Measurements from ENCODE around the gene MRPL1. TPM values are rescaled to one million over a fixed set of nuclear protein-coding genes. Genes with fewer than 3 reads are reported as not detected.
"Not testable (repeated sequence)": the region's sequence is repeated elsewhere in the genome, so short reads cannot be mapped to it uniquely, and the experiment has no call there.

Gene MRPL1
- total RNA-seq, 2 donors from 2014 or later, result 32.8 to 41.9 TPM

DNA sequence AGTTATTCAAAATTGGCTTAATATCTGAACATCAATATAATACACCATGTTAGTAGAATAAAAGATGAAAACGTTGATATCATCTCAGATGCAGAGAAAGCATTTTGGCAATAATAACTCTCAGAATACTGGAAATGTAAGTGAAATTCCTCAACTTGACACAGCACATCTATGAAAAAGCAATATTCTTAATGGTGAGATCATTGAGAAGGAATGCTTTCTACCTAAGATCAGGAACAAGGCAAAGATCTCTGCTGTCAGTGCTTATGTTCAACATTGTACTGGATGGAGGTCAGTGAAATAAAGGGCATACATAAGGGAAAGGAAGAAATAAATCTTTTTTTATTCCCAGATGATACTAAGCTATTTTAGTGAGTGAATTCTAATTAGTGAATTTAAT is 40.6 kb downstream of the MRPL1 start:
- intact Hi-C loops (cut with DNase I), result no loop called here
- ATAC-seq (no peak), DNase-seq (no peak)

DNA sequence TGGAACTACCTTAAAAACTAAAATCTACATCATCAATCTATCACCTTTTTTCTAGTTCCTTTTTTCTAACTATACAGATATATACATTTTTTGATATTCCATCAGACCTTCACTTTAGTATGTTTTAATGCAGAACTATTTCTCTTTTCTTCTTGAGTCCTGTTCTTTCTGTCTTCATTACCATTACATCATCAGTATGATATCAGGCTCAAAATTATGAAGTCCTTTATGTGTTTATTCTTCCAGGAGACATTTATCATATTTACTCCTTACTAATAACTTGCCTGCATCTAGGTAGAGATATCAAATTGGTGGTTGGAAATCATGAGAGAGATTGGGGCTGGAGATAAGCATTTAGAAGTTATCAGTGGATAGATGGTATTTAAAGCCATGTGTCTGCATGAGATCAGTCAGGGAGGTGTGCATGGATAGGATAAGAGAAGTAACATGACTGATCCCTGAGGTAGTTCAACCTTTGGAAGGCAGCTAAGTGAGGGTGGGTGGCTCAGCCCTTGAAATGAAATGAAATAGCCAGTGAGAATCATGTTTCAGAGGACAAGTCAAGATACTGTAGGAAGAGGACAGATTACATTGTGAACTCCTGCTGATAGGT is 43.1 kb downstream of the MRPL1 start:
- DNase-seq (no peak), ATAC-seq (no peak)
- intact Hi-C loops (cut with DNase I), result no loop called here

- ATAC-seq, result no peak
- DNase-seq, result no peak
- intact Hi-C loops (cut with DNase I), result no loop called here
Measured at GRCh38 chr4:77910676-77911075, 48.0 kb downstream of the MRPL1 start.

DNA sequence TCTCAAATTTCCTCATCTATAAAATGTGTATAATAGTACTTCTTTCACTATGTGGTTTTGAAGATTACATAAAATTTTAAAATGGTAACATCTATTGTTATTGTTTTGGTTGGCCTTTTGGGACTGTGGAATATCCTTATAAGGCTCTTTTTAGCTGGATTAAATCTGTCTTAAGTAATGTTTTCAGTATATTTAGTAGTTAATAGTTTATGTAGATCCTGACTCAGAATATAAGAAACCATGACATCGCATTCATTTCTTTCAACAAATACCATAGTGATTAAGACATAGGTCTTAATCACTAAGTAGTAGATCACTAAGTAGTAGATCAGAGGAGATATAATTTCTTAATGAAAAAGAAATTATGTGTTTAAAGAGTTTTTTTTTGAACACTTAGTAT is 48.5 kb downstream of the MRPL1 start:
- no peak for ATAC-seq
- intact Hi-C loops (cut with DNase I), result no loop called here
- DNase-seq, result no peak

- DNase-seq (no peak), ATAC-seq (no peak)
- intact Hi-C loops (cut with DNase I), result no loop called here
Measured at GRCh38 chr4:77911842-77912450, 49.3 kb downstream of the MRPL1 start.

GRCh38 chr4:77913348-77913747 is 50.7 kb downstream of the MRPL1 start:
- ATAC-seq (no peak), DNase-seq (no peak)
- intact Hi-C loops (cut with DNase I), result no loop called here

- intact Hi-C loops (cut with DNase I), result no loop called here
- ATAC-seq (no peak), DNase-seq (no peak)
Measured at GRCh38 chr4:77917075-77917474, 54.4 kb downstream of the MRPL1 start.

DNA sequence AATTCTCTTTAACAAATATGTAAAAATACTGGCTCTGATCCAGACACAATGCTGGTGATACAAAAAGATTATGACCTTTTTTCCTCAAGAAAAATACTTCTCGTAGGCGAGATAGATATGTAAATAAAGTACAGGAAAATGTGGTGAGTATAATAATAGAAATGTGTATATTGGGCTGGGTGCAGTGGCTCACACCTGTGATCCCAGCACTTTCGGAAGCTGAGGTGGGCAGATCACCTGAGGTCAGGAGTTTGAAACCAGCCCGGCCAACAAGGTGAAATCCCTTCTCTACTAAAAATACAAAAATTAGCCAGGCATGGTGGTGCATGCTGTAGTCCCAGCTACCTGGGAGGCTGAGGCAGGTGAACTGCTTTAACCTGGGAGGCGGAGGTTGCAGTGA is 55.0 kb downstream of the MRPL1 start:
- intact Hi-C loops (cut with DNase I), result no loop called here
- ATAC-seq, result no peak
- no peak for DNase-seq

- no peak for ATAC-seq
- DNase-seq, result no peak
- intact Hi-C loops (cut with DNase I), result no loop called here
Measured at GRCh38 chr4:77920371-77920770, 57.7 kb downstream of the MRPL1 start.

GRCh38 chr4:77921701-77922100 is 59.1 kb downstream of the MRPL1 start:
- no peak for ATAC-seq
- intact Hi-C loops (cut with DNase I), result no loop called here

GRCh38 chr4:77922158-77923094 is 59.8 kb downstream of the MRPL1 start:
- no peak for ATAC-seq
- intact Hi-C loops (cut with DNase I), result no loop called here

More at GRCh38 chr4:77921701-77922100, 59.1 kb downstream of the MRPL1 start:
- no peak for DNase-seq

DNA sequence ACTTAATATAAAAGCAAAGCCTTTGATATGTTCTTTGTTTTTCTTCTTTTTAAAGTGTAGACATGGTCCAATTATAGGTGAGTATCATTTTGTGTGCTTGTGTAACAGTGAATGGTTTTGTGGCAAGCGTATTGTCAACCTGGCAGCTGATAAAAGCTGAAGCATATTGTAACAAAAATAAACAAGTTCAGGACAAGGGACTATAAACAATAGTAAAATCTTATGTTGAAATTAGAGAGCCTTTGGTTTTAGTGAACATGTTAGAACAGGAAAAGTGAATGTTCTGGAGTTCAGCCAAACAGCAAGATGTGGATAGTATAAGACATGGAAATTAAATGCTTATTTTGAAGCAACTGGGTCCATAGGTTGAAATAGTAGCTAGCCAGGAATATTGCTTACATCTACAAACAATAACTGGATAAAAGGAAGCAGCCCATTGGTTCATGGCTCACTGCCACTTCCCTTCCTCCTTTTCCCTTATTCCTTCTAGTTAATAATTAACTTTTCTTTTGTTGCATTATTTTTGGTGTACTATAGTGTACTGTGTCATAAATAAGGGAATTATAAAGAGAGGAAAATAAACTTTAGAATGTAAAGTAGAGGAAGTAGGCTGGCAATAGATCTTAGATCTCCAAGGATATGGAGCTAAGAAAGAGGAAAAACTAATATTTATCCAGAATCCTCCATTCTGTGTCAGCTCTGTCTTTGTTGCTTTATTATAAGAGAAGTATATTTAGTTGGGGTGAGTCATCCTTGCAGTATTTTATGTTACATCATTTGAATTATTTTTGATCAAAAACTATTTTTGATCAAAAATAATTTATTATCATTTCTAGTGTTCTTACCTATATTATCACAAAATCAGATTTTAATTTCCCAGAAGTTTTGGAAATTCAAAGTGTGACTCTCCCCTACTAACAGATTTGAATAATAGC is 65.6 kb downstream of the MRPL1 start:
- intact Hi-C loops (cut with DNase I), result no loop called here
- no peak for ATAC-seq
- DNase-seq, result no peak

More at GRCh38 chr4:77922158-77923094, 59.8 kb downstream of the MRPL1 start:
- no peak for DNase-seq

DNA sequence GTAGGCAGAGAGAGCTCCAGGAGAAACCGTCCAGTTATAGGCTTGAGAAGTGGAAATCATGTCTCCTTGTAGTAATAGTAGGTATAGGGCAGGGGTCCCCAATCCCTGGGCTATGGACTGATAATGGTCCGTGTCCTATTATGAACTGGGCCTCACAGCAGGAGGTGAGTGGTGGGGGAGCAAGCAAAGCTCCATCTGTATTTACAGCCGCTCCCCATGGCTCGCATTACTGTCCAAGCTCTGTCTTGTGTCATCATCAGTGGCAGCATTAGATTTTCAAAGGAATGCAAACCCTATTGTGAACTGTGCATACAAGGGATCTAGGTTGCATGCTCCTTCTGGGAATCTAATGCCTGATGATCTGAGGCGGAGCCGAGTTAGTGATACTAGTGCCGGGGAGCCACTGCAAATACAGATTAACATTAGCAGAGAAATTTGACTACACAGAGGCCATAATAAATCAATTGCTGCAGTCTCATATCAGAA is 67.6 kb downstream of the MRPL1 start:
- ATAC-seq (no peak), DNase-seq (no peak)
- intact Hi-C loops (cut with DNase I), result no loop called here

DNA sequence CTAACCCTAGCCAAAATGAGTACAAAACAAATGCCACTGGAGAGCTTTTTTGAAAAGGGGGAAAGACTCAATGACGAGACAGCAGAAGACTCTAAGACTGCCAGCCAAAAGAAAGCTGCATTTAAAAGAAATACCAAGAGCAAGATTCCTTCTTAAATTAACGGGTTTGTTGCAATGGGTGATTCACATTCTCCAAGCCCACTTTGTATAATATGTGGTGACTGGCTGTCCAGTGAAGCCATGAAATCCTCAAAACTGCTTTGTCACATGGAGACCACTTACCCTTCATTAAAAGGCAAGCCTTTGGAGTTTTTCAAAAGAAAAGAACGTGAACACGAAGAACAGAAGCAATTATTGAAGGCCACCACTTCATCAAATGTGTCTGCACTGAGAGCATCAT is 68.2 kb downstream of the MRPL1 start:
- intact Hi-C loops (cut with DNase I), result no loop called here
- ATAC-seq (no peak), DNase-seq (no peak)

GRCh38 chr4:77931452-77932135 is 69.0 kb downstream of the MRPL1 start:
- DNase-seq (no peak), ATAC-seq (peak in 1 of 2 donors; percentile 23)
- intact Hi-C loops (cut with DNase I), result no loop called here

- ATAC-seq (no peak), DNase-seq (no peak)
- intact Hi-C loops (cut with DNase I), result no loop called here
Measured at GRCh38 chr4:77938560-77938959, 75.9 kb downstream of the MRPL1 start.

GRCh38 chr4:77945929-77946328 is 83.3 kb downstream of the MRPL1 start:
- ATAC-seq; DNase-seq; intact Hi-C loops (cut with DNase I): not testable (repeated sequence)

DNA sequence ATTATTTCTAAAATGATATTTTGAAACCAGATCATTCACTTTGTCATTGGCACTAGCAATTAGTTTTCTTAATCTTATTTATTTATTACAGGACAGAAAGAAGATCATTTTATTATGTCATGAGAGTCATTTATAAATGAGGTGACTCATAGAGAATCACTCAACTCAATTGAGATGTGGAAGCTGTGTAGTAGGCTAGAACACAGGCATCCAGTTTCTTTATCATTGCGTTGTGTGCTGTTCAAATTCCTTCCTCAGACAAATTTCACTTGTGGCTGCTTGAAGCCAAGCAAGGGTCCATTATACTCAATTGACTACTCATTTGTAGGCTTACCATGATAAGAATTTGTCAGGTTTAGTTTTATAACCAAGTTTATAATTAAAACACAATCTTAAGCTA is 87.6 kb downstream of the MRPL1 start:
- intact Hi-C loops (cut with DNase I), result no loop called here
- ATAC-seq (no peak), DNase-seq (no peak)

Data from left cardiac atrium (tissue), 4 donors.